Mesothelial cell of epicardium (in vitro differentiated cells): ENCODE results near the gene COL4A2. TPM values are rescaled to one million over a fixed set of nuclear protein-coding genes. Genes with fewer than 3 reads are reported as not detected.

Source experiments
- DNase-seq, 2 experiments: peaks; one replicate each; pipeline ENCODE4 v3.0.0; 2021; ENCODE audit warnings: low spot score in 2 of 2; ENCODE audit not compliant: unreplicated experiment in 2 of 2
- H3K27ac Mint-ChIP-seq: 2 replicates; pipeline ENCODE4 v1.8.0; 2021; ENCODE audit warnings: mixed read lengths
- H3K27me3 Mint-ChIP-seq: 2 replicates; pipeline ENCODE4 v1.8.0; 2021; ENCODE audit warnings: low read depth, mixed read lengths
- H3K36me3 Mint-ChIP-seq: 2 replicates; pipeline ENCODE4 v1.8.0; 2021; ENCODE audit warnings: mixed read lengths
- H3K4me1 Mint-ChIP-seq: 2 replicates; pipeline ENCODE4 v1.8.0; 2021; ENCODE audit warnings: mixed read lengths
- H3K4me3 Mint-ChIP-seq: 2 replicates; pipeline ENCODE4 v1.8.0; 2021; ENCODE audit warnings: mild to moderate bottlenecking, moderate library complexity, mixed read lengths
- H3K9me3 Mint-ChIP-seq: 2 replicates; pipeline ENCODE4 v1.8.0; 2021; ENCODE audit warnings: mixed read lengths
- CTCF ChIP-seq: fragments of 200-600 bp; sonication (generic); IDR thresholded peaks from one replicate; pipeline ENCODE4 v1.5.0; 2021; ENCODE audit warnings: antibody characterized with exemption; ENCODE audit not compliant: unreplicated experiment
- total RNA-seq: library from RNA; stranded (reverse); gene quantifications from 3 replicates; pipeline ENCODE4 v1.2.1, GENCODE V29; 2021

Gene COL4A2
- total RNA-seq, 1 donor from 2014 or later: 469 TPM

GRCh38 chr13:110442930-110443621 lies 136.0 kb downstream of the COL4A2 start:
- Mint-ChIP-seq H3K4me1 (peaks cover 14% of the 10 kb centered on the region), H3K27ac (no peak overlapping the region), H3K9me3 (no peaks in the 10 kb centered on the region), H3K36me3 (peaks cover 31% of the 10 kb centered on the region), H3K27me3 (no peaks in the 10 kb centered on the region), H3K4me3 (no peak overlapping the region)
- DNase-seq: no peak
- no peak for TF ChIP-seq CTCF

GRCh38 chr13:110443622-110444225 lies 136.6 kb downstream of the COL4A2 start:
- Mint-ChIP-seq H3K4me3 (no peak overlapping the region), H3K36me3 (peaks cover 30% of the 10 kb centered on the region), H3K4me1 (peaks cover 21% of the 10 kb centered on the region), H3K27me3 (no peaks in the 10 kb centered on the region), H3K27ac (no peak overlapping the region), H3K9me3 (no peaks in the 10 kb centered on the region)
- no peak for TF ChIP-seq CTCF
- DNase-seq: no peak

GRCh38 chr13:110444226-110444653 lies 137.2 kb downstream of the COL4A2 start:
- H3K36me3 Mint-ChIP-seq: peaks cover 25% of the 10 kb centered on the region
- H3K27me3 Mint-ChIP-seq: no peaks in the 10 kb centered on the region
- no peak for TF ChIP-seq CTCF
- no peak for DNase-seq
- H3K4me1 Mint-ChIP-seq: peaks cover 24% of the 10 kb centered on the region
- H3K27ac Mint-ChIP-seq: no peak overlapping the region
- H3K4me3 Mint-ChIP-seq: no peak overlapping the region
- H3K9me3 Mint-ChIP-seq: no peaks in the 10 kb centered on the region

- H3K27ac Mint-ChIP-seq: no peak overlapping the region
- H3K27me3 Mint-ChIP-seq: no peaks in the 10 kb centered on the region
- peaks cover 24% of the 10 kb centered on the region for H3K4me1 Mint-ChIP-seq
- no peak overlapping the region for H3K4me3 Mint-ChIP-seq
- no peaks in the 10 kb centered on the region for H3K9me3 Mint-ChIP-seq
- DNase-seq: no peak
- H3K36me3 Mint-ChIP-seq: peaks cover 22% of the 10 kb centered on the region
- TF ChIP-seq CTCF: no peak
These were observed 138.1 kb downstream of the COL4A2 start for GRCh38 chr13:110445183-110445582.

- H3K27me3 Mint-ChIP-seq: no peaks in the 10 kb centered on the region
- DNase-seq: no peak
- peaks cover 22% of the 10 kb centered on the region for H3K36me3 Mint-ChIP-seq
- no peaks in the 10 kb centered on the region for H3K9me3 Mint-ChIP-seq
- H3K4me1 Mint-ChIP-seq: peaks cover 24% of the 10 kb centered on the region
- no peak overlapping the region for H3K27ac Mint-ChIP-seq
- no peak for TF ChIP-seq CTCF
- H3K4me3 Mint-ChIP-seq: no peak overlapping the region
These were observed 138.9 kb downstream of the COL4A2 start for GRCh38 chr13:110445722-110446574.
